Amniotic epithelial cell (primary cell): ENCODE data around the gene GIPC3.

Source experiments
- DNase-seq: peaks from one replicate; pipeline ENCODE4 v3.0.0-alpha.2; 2010; ENCODE audit warnings: low read depth

Gene GIPC3

GRCh38 chr19:3605361-3605760 lies 20.1 kb downstream of the GIPC3 start:
- DNase-seq: no peak

- no peak for DNase-seq
Measured at GRCh38 chr19:3605770-3606169, 20.5 kb downstream of the GIPC3 start.

GRCh38 chr19:3606174-3606689 lies 21.0 kb downstream of the GIPC3 start:
- DNase-seq: no peak

DNA sequence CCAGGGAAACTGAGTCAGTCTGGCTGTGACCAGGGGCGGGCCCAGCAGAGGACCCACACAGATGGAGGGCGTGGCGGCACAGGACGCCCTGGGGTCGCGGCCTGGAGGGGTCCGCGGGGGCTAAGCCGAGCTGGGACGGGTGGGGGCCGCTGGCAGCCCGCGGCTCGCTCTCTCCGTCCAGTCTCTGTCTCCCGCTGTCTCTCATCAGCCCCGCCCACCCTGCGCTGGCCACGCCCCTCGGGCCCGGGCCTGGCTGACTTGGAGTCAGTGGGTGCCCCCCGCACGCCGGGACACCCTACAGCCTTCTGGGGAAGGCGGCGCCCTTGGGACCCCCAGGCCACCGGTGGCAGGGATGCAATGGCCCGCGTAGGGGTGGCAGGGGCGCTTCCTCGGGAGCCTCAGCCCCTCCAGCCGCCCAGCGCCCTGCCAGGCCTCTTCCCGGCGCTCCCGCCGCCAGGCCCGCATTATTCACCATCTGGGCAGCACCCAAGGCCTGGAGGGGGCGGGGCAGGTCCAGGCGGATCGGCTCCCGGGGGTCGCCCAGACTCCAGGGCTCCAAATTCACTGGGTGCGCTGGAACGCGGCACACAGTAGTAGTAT lies 21.5 kb downstream of the GIPC3 start, which contains the start of gene TBXA2R:
Gene TBXA2R (minus strand): TSS at position 186 of the 600 bp plus-strand sequence. CDS start 6,241 bp downstream, outside the sequence.
- peak; percentile 50 for DNase-seq

- no peak for DNase-seq
Measured at GRCh38 chr19:3607303-3608078, 22.2 kb downstream of the GIPC3 start.

DNA sequence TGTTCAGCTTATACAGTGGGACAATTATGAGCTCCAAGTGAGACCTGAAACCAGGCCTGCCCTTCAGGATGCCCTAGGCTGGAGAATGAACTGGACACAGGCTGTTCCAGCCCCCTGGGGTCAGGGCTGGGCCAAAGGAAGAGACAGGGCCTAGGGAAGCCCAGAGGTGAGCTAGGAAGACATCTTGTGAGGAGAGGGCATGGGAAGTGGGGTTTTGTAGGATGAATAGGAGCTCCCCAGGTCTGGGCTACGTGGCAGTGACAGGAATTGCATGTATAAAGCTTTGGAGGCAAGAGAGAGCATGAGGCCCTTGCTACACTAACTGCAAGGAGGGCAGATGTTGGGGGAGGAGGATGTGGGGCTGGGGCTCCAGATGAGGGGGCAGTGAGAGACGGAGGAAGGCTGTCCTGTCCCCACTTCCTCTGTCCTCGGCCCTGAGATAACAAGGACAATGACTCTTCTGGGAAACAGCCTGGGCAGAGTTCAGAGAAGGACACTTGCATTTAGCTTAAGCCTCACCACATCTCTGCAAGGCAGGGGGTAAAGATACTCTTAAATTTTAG lies 22.9 kb downstream of the GIPC3 start:
- no peak for DNase-seq

DNA sequence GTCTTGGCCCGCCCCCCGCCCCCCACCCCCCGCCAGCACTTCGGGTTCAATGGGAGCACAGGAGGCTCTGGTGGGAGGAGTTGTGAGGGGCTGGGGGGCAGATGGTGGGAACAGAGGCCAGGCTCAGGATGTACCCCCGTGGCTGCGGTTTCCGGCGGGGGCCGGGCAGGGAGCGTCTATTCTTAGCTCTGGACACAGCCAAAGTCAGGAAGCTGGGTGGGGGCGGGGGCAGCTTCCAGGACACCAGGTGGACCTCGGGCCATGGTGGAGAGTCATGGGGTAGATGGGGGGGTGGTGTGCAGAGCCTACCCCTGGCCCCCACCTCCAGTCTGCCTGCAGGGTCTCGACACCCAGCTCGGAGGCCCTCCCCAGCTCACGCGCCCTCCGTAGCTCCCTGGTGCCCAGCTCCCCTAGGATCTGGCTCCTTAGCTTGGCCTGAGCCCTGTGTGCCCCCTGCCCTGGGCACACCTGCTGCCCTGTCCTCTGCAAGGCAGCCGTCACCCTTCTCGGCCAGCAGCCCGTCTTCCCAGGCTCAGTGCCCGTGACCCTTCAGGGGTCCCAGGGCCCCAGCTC lies 23.6 kb downstream of the GIPC3 start:
- DNase-seq: no peak

GRCh38 chr19:3609779-3610719 lies 24.8 kb downstream of the GIPC3 start:
- DNase-seq: no peak

DNA sequence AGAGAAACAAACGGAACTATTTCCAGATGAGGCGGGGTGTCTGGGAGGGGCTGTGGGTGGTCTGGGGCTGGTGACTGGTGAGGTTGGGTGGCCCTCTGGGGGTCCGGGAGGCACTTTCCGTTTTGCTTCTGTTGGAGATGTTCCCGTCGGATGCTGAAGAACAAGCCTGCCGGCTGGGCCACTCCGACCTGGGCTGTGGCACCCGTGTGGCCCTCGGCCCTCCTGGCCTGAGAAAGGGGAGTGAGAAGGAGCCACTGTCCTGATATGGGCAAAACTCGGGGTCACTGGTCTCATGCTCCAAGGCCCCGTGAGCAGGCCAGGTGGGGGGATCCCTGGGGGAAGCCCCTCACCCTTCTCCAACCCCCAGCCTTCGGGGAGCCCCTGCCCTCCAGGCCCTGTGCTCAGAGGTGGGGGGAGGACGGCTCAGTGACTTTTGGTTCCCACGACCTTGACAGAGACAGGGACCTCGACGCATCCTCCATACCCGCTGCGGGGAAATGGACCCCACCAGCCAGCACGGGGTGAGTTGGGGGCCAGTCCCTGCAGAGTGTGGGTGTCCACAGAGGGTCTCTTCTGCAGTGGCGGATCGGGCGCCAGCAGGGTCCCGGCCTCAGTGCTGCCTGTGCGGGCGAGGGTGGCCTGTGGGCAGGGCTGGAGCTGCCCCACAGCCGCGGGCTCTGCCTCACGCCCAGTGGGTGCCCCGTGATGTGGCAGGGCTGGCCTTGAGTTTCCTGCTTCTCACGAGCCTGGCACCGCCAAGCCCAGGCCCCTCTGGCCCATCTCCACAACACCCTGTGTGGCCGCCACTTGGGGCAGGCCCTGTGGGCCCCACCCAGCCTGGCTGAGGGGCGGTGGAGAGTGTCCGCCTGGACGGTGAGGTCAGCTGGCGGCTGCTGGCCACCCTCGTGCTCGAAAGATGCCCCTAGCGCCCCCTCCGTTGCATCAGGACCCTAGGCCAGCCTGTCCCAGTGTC lies 25.8 kb downstream of the GIPC3 start:
- no peak for DNase-seq

DNA sequence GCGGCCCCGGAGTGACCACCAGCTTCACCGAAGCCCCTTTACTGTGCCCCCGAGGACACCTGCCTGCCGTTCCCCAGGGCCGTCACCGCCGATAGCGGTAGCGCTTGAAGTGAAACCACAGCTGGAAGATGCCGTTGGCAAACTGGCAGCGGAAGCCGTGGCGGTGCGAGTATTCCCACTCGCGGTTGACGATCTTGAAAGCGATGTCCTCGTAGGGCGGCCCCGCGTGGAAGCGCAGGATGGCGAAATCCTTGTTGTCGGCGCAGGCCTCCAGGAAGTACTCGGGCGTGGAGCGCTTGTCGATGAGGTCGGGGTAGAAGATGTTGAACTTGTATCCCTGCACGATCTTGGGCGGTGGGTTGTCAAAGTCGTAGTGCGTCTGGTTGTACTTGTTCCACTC lies 26.6 kb downstream of the GIPC3 start:
- DNase-seq: no peak

GRCh38 chr19:3612330-3612729 lies 27.1 kb downstream of the GIPC3 start:
- no peak for DNase-seq

GRCh38 chr19:3612901-3613741 lies 27.8 kb downstream of the GIPC3 start:
- DNase-seq: no peak

- DNase-seq: no peak
Measured at GRCh38 chr19:3613818-3614661, 28.8 kb downstream of the GIPC3 start.

- DNase-seq: no peak
Measured at GRCh38 chr19:3614858-3615505, 29.7 kb downstream of the GIPC3 start.

- DNase-seq: no peak
Measured at GRCh38 chr19:3615524-3616135, 30.4 kb downstream of the GIPC3 start.

- DNase-seq: no peak
Measured at GRCh38 chr19:3617463-3617862, 32.2 kb downstream of the GIPC3 start.

DNA sequence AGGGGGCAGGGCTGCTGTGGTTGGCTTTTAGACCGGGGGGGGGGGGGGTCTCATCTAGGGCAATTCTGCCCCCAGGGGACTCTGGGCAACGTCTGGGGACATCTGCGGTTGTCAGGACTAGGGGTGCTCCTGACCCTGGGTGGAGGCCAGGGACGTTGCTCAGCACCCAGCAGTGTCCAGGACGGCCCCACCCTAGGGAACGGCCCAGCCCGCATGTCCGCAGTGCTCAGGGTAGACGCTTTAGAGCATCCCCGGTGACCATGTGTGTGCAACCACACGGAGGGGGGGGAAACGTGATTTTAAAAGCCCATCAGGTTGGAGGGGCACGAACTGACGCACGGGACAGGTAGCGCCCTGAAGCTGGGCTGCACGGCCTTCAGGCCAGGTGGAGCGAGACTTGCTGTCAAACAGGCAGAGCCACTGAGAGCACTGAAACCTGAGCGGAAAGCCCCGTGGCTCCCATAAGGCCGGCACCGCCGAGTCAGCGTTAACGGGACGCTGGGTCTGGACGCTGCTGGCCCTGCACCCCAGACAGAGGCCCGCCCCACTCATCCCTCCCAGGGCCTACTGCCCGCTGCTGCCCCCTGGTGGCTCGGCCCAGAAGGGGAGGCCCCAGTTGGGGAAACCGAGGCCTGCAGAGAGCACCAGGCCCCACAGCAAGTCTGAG lies 33.0 kb downstream of the GIPC3 start:
- DNase-seq: peak; percentile 36
